Stimulated activated naive CD8-positive, alpha-beta T cell treated with anti-CD3 and anti-CD28 coated beads, Interleukin-15, amount 100 ng/mL, for 72 hours (primary cell): ENCODE data around the gene MESP1.
"Not testable (repeated sequence)": the region's sequence is repeated elsewhere in the genome, so short reads cannot be mapped to it uniquely, and the experiment has no call there.

ENCODE experiments used
- ATAC-seq: fragments of 150-1000 bp; cut with Tn5 transposase; 2 replicates; pipeline ENCODE4 v1.10.0; 2021; ENCODE audit warnings: mild to moderate bottlenecking, moderate library complexity
- DNase-seq, 2 donors: peaks; one replicate each; pipeline ENCODE4 v3.0.0; 2021 to 2022
- H3K27ac Mint-ChIP-seq, 2 donors: one replicate each; pipeline ENCODE4 v1.8.0; 2022; ENCODE audit warnings: mild to moderate bottlenecking in 2 of 2, mixed read lengths in 2 of 2, moderate library complexity in 2 of 2
- H3K27me3 Mint-ChIP-seq: one replicate; pipeline ENCODE4 v1.8.0; 2022; ENCODE audit warnings: mixed read lengths
- H3K4me1 Mint-ChIP-seq: one replicate; pipeline ENCODE4 v1.8.0; 2022; ENCODE audit warnings: mild to moderate bottlenecking, mixed read lengths
- H3K4me3 Mint-ChIP-seq, 2 donors: one replicate each; pipeline ENCODE4 v1.8.0; 2022; ENCODE audit warnings: mild to moderate bottlenecking in 2 of 2, mixed read lengths in 2 of 2, moderate library complexity in 1 of 2
- H3K9me3 Mint-ChIP-seq, 2 donors: one replicate each; pipeline ENCODE4 v1.8.0; 2022; ENCODE audit warnings: mixed read lengths in 2 of 2

MESP1 gene, protein sequence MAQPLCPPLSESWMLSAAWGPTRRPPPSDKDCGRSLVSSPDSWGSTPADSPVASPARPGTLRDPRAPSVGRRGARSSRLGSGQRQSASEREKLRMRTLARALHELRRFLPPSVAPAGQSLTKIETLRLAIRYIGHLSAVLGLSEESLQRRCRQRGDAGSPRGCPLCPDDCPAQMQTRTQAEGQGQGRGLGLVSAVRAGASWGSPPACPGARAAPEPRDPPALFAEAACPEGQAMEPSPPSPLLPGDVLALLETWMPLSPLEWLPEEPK

DNA sequence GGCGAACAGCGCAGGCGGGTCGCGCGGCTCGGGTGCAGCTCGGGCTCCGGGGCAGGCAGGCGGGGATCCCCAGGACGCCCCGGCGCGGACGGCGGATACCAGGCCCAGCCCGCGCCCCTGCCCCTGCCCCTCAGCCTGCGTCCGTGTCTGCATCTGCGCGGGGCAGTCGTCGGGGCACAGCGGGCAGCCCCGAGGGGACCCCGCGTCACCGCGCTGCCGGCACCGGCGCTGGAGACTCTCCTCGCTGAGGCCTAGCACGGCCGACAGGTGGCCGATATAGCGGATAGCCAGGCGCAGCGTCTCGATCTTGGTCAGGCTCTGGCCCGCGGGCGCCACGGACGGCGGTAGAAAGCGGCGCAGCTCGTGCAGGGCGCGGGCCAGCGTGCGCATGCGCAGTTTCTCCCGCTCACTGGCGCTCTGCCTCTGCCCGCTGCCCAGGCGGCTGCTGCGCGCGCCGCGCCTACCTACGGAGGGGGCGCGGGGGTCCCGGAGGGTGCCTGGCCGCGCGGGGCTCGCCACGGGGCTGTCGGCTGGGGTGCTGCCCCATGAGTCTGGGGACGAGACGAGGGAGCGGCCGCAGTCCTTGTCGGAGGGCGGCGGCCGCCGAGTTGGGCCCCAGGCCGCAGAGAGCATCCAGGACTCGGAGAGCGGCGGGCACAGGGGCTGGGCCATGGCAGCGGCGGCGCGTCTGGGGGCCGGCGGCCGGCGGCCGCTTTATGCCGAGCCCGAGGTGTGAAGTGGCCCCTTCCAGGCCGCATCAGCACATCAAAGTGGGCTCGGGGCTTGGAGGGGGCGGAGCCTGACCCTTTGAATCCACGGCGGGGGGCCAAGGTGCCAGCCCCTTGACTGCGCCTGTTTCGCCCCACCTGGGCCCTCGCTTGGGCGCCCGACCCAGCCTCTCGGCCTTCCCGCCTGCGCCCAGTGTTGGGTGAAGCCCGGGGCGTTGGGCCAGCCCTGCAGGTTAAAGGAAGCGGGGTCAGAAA, at the start of gene MESP1:
MESP1 (minus strand) TSS at position 690 of the 983 bp plus-strand sequence; CDS start at position 672, 18 bp downstream.
- ATAC-seq (peak; percentile 90), DNase-seq (peak; percentile 92 to 94)
- Mint-ChIP-seq H3K9me3 (no peaks in the 10 kb centered on the region), H3K27me3 (peaks cover 23% of the 10 kb centered on the region), H3K4me3 (peak within 1 kb of the TSS; percentile 82 to 88), H3K27ac (peak within 1 kb of the TSS; percentile 74 to 90), H3K4me1 (peaks cover 8% of the 10 kb centered on the region)

DNA sequence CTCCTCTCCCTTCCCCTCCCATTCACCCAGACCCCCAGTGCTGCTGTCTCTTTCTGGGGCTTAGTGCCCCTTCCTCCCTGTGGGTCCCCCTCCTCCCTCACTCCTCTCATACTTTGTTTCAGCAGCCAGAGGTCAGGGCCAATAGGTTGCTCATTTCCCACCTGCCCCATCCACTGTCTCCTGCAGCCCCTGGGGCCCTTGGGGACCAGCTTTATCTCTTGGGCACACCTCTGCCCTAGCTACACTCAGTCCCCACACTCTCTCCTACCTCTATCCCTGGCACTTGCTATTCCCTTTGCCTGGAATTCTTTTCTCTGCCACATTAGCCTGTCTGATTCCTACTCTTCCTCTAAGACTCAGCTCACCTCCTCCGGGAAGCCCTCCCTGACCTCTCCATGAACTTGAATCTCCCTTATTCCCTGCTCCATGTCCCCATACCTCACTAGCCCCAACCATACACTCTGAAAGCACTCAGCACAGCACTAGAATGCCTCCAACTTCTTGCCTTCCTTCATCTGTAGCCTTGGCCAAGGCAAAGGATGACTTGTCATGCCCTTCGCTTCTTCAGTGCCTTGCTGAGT, 49.0 kb upstream of the MESP1 start:
- peak overlapping the region in 1 of 2 donors; percentile 14 for H3K27ac Mint-ChIP-seq
- H3K27me3 Mint-ChIP-seq: peaks cover 14% of the 10 kb centered on the region
- no peak for DNase-seq

DNA sequence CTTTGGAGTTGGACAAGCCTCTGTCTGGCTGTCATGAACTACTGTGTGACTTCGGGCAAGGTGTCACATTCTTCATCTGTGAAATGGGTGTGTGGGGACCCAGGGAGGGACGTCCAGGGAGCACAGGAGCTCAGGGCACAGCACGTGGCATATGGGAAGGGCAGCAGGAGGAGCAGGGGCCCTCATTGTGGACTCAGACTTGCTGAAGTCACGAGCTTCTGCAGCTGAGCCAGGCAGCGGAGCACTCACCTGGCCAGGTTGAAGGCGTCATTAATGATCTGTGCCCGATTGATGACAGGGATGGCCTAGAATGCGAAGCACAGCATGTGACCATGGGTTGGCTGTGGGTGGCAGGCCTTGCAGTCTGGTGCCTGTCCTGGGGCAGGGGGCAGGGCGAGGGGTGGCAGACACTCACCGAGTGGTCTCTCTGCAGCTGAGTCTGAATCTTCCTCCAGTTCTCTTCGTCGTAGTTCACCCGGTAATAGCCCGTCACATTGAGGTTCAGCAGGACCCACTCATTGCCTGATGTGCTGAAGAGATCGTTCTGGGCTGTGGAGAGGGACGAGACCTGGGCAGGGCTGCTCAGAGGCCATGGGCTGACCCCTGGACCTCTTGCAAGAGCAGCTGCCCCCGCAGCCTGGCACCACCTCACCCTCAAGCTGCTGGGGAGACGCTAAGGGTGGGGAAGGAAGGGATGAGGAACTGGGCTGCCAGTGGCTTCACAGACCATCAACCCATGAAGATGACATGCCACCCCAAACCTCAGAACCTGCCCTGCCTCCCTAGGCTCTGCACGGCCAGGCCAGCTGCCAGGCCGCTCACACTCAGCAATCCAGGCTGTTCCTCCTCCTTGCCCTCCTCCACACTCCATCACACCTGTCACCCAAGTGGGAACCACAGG, 48.2 kb upstream of the MESP1 start:
- no peak for ATAC-seq
- no peaks in the 10 kb centered on the region for H3K4me1 Mint-ChIP-seq

More for the DNA sequence above, 49.0 kb upstream of the MESP1 start:
- Mint-ChIP-seq H3K4me3 (no peak overlapping the region), H3K4me1 (no peaks in the 10 kb centered on the region), H3K9me3 (peaks cover 4 to 7% of the 10 kb centered on the region in 2 donors)
- no peak for ATAC-seq

DNA sequence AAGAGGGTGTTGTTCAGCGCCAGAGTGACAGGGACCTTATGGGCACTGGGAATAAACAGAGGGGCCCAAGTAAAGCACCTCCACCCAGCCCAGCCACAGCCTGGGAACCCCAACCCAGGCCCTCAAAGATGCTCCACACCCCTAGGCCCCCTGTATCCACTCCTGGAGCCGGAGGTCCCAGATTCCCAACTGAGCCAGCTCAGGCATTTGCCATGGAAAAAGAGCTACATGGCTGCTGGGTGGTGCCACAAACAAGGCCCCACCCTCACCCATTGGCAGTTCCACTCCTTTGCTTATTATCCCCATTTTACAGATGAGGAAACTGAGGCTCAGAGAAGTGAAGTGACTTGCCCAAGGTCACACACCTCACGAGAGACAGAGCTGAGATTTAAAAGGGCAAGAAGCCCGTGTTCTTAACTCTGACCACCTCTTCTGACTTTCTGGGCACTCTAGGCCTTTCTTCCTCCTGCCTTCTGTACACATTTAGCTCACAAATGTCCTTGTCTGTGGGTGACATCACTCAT, 46.7 kb upstream of the MESP1 start:
- peaks cover 4 to 7% of the 10 kb centered on the region in 2 donors for H3K9me3 Mint-ChIP-seq
- no peak for DNase-seq
- H3K4me3 Mint-ChIP-seq: no peak overlapping the region
- H3K27me3 Mint-ChIP-seq: peaks cover 14% of the 10 kb centered on the region
- ATAC-seq: no peak
- H3K4me1 Mint-ChIP-seq: no peaks in the 10 kb centered on the region
- no peak overlapping the region for H3K27ac Mint-ChIP-seq

More for the DNA sequence above, 48.2 kb upstream of the MESP1 start:
- H3K9me3 Mint-ChIP-seq: peaks cover 4 to 7% of the 10 kb centered on the region in 2 donors
- no peak overlapping the region for H3K4me3 Mint-ChIP-seq
- DNase-seq: no peak
- peaks cover 14% of the 10 kb centered on the region for H3K27me3 Mint-ChIP-seq
- peak overlapping the region; percentile 26 to 61 for H3K27ac Mint-ChIP-seq

DNA sequence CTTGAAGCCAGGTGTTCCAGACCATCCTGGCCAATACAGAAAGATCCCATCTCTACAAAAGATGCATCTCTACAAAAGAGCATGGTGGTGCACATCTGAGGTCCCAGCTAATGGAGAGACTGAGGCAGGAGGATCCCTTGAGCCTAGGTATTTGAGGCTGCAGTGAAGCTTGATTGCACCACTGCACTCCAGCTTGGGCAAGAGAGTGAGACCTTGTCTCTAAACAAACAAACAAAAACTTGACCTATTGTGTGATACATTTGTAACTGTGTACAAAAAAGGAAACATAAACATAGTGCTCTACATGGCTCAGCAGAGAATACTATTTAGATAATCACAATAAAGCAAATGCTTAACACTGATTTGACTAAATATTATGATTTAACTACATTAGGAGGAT, 44.9 kb upstream of the MESP1 start:
- ATAC-seq: no peak

DNA sequence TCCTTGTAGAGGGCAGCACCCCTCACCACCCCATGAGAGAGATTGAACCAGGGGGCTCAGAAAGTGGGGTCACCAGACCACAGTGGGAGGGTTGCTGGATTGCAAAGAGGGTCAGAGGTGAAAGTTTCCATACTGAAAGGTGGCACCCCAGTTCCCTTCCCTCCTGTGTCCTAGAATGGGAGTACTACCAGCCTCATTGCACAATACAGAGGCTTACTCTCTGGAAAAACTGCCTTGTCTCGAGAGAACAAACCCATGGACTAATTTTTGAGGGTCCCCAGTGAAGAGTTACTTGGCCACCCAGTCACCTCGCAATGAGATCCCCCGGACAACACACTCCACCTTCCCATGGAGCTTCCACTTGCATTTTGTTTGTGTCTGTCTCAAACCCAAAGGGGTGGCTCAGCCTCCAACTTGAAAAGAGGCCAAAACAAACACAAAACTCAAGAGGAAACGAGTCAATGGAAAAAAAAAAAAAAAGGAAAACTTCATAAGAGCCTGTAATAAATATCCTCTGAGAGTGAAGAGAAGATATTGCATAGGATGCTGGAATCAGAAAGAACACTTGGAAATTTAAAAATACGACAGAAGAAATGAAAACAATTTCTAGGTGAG, 43.7 kb upstream of the MESP1 start:
- peaks cover 4 to 7% of the 10 kb centered on the region in 2 donors for H3K9me3 Mint-ChIP-seq
- DNase-seq (no peak), ATAC-seq (no peak)
- no peaks in the 10 kb centered on the region for H3K27me3 Mint-ChIP-seq
- H3K27ac Mint-ChIP-seq: peak overlapping the region in 1 of 2 donors; percentile 34
- no peak overlapping the region for H3K4me3 Mint-ChIP-seq
- H3K4me1 Mint-ChIP-seq: no peaks in the 10 kb centered on the region

More for the DNA sequence above, 44.9 kb upstream of the MESP1 start:
- Mint-ChIP-seq H3K27me3 (no peaks in the 10 kb centered on the region), H3K27ac (no peak overlapping the region), H3K4me3 (no peak overlapping the region), H3K9me3 (peaks cover 4 to 7% of the 10 kb centered on the region in 2 donors), H3K4me1 (no peaks in the 10 kb centered on the region)
- no peak for DNase-seq

DNA sequence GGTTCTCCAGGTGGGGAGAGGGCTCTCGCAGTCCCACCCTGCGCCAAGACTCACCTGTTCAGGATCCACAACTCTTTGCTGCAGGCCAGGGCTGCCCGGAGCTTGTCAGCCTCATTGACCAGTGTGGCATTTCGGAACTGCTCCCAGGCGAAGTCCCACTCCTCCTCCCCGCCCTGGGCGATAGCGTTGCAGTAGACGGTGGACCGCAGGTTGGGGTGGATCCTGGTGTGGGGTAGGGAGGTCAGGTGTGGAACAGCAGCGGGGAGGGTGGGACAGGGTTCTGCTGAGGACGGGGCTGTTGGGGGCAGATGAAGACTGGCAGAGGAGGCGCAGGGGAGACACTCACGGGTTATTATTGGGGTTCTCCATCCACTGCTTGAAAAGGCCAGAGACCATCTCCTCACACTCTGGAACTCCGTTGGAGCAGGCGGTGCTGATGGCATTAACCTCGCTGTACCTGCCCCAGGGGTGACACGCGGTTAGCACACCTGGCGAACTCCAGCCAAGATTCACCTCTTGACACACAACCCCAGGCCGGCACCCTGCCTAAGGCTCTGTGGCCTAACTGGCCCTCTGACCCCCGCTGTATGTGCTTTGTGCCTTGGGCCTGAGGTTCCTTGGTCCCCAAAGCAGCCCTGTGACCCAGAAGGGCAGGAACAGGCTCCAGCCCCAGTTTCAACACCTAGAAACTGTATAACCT, 41.2 kb upstream of the MESP1 start:
- DNase-seq: no peak
- peaks cover 6 to 14% of the 10 kb centered on the region in 2 donors for H3K9me3 Mint-ChIP-seq
- no peak for ATAC-seq
- H3K4me1 Mint-ChIP-seq: no peaks in the 10 kb centered on the region
- no peak overlapping the region for H3K4me3 Mint-ChIP-seq
- peaks cover 6% of the 10 kb centered on the region for H3K27me3 Mint-ChIP-seq
- no peak overlapping the region for H3K27ac Mint-ChIP-seq

DNA sequence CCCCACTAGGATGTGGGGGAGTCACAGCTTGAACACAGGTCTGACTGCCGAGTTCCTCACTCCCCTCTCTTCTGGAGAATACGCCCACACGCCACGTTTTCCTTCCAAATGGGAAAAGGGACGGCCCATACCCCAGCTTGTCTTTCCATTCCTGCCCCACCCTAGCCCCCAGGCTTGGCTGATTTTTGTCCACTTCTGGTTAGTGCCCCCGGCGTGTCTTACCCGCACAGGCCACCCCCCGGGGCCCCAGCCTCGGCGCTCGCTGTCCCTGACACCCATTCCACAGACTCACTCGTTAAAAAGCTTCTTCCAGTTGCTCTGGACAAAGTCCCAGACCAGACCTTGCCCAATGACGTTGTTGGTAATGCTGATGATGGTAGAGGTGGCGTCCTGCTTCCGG, 39.6 kb upstream of the MESP1 start:
- H3K4me3 Mint-ChIP-seq: no peak overlapping the region
- no peak overlapping the region for H3K27ac Mint-ChIP-seq
- no peaks in the 10 kb centered on the region for H3K4me1 Mint-ChIP-seq
- H3K27me3 Mint-ChIP-seq: peaks cover 6% of the 10 kb centered on the region
- DNase-seq (no peak), ATAC-seq (no peak)
- H3K9me3 Mint-ChIP-seq: peaks cover 4 to 9% of the 10 kb centered on the region in 2 donors

DNA sequence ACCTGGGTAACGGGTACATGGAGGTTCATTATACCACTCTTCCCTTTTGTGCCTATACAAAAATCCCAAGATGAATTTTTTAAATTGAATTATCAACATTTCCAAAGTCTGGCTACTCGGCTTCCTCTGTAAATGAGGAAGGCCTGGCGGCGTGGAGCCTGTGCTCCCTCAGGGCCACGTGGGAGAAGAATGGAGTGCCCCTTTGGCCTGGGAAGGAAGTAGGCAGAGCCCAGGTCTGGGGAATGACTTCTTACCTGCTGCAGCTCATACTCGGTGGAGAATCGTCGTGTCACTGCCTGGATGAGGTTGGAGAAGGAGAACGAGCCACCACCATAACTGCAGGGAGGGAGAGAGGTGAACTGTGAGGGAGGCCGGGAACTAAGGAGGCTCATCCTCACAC, 39.2 kb upstream of the MESP1 start:
- DNase-seq: no peak
- H3K27ac Mint-ChIP-seq: no peak overlapping the region

DNA sequence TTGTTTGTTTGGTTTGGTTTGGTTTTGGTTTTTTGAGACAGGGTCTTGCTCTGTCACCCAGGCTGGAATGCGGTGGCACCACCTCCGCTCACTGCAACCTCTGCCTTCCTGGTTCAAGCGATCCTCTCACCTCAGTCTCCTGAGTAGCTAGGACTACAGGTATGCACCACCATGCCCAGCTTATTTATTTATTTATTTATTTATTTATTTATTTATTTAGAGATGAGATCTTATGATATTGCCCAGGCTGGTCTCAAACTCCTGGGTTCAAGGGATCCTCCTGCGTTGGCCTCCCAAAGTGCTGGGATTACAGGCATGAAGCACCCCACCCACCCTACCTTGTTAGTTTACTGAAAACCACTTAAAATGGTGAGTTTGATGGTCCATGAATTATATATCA, 37.5 kb upstream of the MESP1 start:
- H3K9me3 Mint-ChIP-seq, H3K4me1 Mint-ChIP-seq, ATAC-seq, DNase-seq, H3K27ac Mint-ChIP-seq, H3K4me3 Mint-ChIP-seq, H3K27me3 Mint-ChIP-seq: not testable (repeated sequence)

More for the DNA sequence above, 39.2 kb upstream of the MESP1 start:
- H3K4me3 Mint-ChIP-seq: no peak overlapping the region
- peaks cover 4 to 9% of the 10 kb centered on the region in 2 donors for H3K9me3 Mint-ChIP-seq
- H3K4me1 Mint-ChIP-seq: no peaks in the 10 kb centered on the region
- ATAC-seq: no peak
- peaks cover 6% of the 10 kb centered on the region for H3K27me3 Mint-ChIP-seq

DNA sequence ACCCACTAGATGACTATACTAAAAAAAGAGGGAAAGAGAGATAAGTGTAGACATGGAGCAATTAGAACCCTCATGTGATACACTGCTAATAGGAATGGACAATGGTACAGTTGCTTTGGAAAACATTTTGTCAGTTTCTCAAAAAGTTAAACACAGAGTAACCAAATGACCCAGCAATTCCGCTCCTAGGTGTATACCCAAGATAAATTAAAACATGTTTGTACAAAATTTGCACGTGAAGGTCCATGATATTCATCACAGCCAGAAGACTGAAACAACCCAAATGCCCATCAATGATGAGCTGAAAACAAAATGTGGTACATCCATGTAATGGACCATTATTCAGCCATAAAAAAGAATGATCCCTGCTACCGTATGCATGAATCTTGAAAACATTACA, 36.9 kb upstream of the MESP1 start:
- Mint-ChIP-seq H3K4me3 (no peak overlapping the region), H3K4me1 (no peaks in the 10 kb centered on the region), H3K27me3 (peaks cover 6% of the 10 kb centered on the region), H3K27ac (no peak overlapping the region), H3K9me3 (peaks cover 4 to 9% of the 10 kb centered on the region in 2 donors)
- no peak for ATAC-seq
- no peak for DNase-seq

DNA sequence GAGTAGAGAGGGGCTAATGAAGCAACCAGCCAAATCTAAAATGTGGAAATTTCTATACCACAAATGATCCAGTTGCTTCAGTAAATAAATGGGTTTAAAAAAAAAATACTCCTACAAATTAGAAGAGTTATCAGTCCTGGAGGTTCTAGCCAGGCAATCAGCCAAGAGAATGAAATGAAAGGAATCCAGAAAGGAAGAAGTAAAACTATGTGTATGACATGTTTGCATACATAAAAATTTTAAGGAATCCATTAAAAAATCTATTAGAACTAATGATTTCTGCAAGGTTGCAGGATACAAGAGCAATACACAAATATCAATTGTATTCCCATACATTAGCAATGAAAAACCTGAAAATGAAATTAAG, 34.7 kb upstream of the MESP1 start:
- H3K4me1 Mint-ChIP-seq: no peaks in the 10 kb centered on the region
- no peak overlapping the region for H3K27ac Mint-ChIP-seq
- no peak for ATAC-seq
- peaks cover 9% of the 10 kb centered on the region for H3K27me3 Mint-ChIP-seq
- DNase-seq: no peak
- peaks cover 4 to 9% of the 10 kb centered on the region in 2 donors for H3K9me3 Mint-ChIP-seq
- no peak overlapping the region for H3K4me3 Mint-ChIP-seq

DNA sequence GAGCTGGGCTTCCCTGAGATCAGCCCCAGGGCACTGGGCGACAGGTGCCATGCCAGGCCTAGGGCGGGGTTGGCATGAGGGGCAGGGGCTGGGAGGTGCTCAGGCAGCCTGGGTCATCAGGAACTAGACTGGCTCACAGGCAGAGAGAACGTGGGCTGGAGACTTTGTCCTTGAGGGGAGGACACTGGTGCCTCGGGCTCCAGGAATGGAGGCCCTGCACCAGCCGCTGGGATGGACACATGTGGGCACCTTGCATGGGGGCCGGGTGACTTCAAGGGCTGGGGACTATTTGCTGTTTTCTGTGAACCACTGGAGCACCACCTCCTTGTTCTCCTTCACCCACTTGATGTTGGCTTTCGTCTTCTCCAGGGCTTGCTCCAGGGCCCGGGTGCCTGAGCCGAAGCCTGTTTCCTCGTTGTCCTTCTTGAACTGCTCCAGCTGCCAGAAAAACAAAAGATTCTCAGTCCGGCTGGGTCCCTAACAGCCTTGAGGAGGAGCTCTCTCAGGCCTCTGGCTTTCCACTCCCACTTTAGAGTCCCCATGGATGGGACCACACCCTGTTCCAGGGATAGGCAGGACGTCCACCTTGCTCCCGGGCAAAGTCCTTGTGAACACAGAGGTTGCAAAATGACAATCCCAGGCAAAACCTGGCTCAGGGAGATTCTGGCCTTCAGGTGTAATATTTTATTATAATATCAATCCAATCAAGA, 34.2 kb upstream of the MESP1 start:
- Mint-ChIP-seq H3K27ac (no peak overlapping the region), H3K9me3 (peaks cover 4 to 9% of the 10 kb centered on the region in 2 donors), H3K4me1 (no peaks in the 10 kb centered on the region), H3K27me3 (peaks cover 14% of the 10 kb centered on the region), H3K4me3 (no peak overlapping the region)
- ATAC-seq (no peak), DNase-seq (no peak)
